DOHH2 (cell line): ENCODE measurements around the gene ERI2.
"Not testable (repeated sequence)": the region's sequence is repeated elsewhere in the genome, so short reads cannot be mapped to it uniquely, and the experiment has no call there.

ENCODE experiments used
- H3F3A ChIP-seq: fragments of 200-600 bp; sonication (generic), shearing (Covaris generic); 2 replicates; pipeline ENCODE4 v1.6.0; 2016; ENCODE audit warnings: antibody characterized with exemption, mild to moderate bottlenecking; ENCODE audit not compliant: control insufficient read depth, insufficient read depth
- H3K27ac ChIP-seq: fragments of 200-600 bp; sonication (generic); 2 replicates; pipeline ENCODE4 v1.5.1; 2014; ENCODE audit warnings: low read depth, mild to moderate bottlenecking, low read length, moderate library complexity
- H3K27me3 ChIP-seq: fragments of 200-600 bp; sonication (generic); 2 replicates; pipeline ENCODE4 v1.6.1; 2014; ENCODE audit warnings: mild to moderate bottlenecking, low read length, mixed read lengths; ENCODE audit not compliant: control insufficient read depth
- H3K36me3 ChIP-seq: fragments of 200-600 bp; sonication (generic); 2 replicates; pipeline ENCODE4 v1.6.1; 2014; ENCODE audit warnings: mild to moderate bottlenecking, low read length, moderate library complexity, mixed read lengths; ENCODE audit not compliant: control insufficient read depth
- H3K4me1 ChIP-seq: fragments of 200-600 bp; sonication (generic); 2 replicates; pipeline ENCODE4 v1.6.1; 2014; ENCODE audit warnings: mild to moderate bottlenecking, low read length, mixed read lengths; ENCODE audit not compliant: control insufficient read depth
- H3K4me2 ChIP-seq: fragments of 200-600 bp; sonication (generic); 2 replicates; pipeline ENCODE4 v1.6.0; 2014; ENCODE audit warnings: mild to moderate bottlenecking, low read length, moderate library complexity
- H3K4me3 ChIP-seq: fragments of 200-600 bp; sonication (generic); 2 replicates; pipeline ENCODE4 v1.5.1; 2014; ENCODE audit warnings: mild to moderate bottlenecking, low read length, mixed read lengths
- H3K79me2 ChIP-seq: fragments of 200-600 bp; sonication (generic); 2 replicates; pipeline ENCODE4 v1.6.1; 2014; ENCODE audit warnings: mild to moderate bottlenecking, low read length, mixed read lengths; ENCODE audit not compliant: control insufficient read depth
- H3K9me2 ChIP-seq: fragments of 200-600 bp; sonication (generic); replicated peaks from 2 replicates; pipeline ENCODE4 v1.6.1; 2014; ENCODE audit warnings: mild to moderate bottlenecking, low read length, mixed read lengths; ENCODE audit not compliant: control insufficient read depth
- H3K9me3 ChIP-seq: fragments of 200-600 bp; sonication (generic); 2 replicates; pipeline ENCODE4 v1.6.1; 2014; ENCODE audit warnings: antibody characterized with exemption, low read length, mixed read lengths; ENCODE audit not compliant: control insufficient read depth, insufficient read depth
- H4K20me1 ChIP-seq: fragments of 200-600 bp; sonication (generic); 2 replicates; pipeline ENCODE4 v1.6.0; 2014; ENCODE audit warnings: low read depth, mild to moderate bottlenecking, antibody characterized with exemption, low read length, moderate library complexity; ENCODE audit not compliant: control insufficient read depth, insufficient read depth
- EZH2phosphoT487 ChIP-seq: fragments of 200-600 bp; sonication (generic); IDR thresholded peaks from 2 replicates; pipeline ENCODE4 v1.6.1; 2017; ENCODE audit warnings: borderline replicate concordance, mild to moderate bottlenecking, antibody characterized with exemption, low read length, moderate library complexity, mixed read lengths
- TF ChIP-seq, protein P1 (sequence below): fragments of 200-600 bp; sonication (generic); IDR thresholded peaks from one replicate; pipeline ENCODE4 v1.5.1; 2014; ENCODE audit warnings: antibody characterized with exemption, mild to moderate bottlenecking, low read depth, low read length; ENCODE audit not compliant: poor library complexity, severe bottlenecking

The ERI2 gene

DNA sequence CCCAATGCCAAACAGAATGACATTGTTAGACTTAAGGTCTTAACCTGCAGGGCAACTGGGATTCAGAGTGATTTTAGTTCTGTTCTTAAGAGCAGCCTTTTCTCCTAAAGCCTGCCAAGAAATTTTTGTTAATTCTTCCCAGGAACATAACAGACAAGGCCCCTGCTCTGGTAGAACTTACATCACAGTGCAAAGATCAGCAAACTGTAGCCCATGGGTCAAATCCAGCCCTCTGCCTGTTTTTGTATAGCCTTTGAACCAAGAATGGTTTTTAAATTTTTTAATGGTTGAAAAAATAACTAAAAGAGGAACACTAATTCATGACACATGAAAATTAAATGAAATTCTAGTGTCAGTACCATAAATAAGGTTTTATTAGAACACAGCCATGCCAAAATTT is 38.7 kb downstream of the ERI2 start:
- H3K27ac ChIP-seq = no peak overlapping the region
- peaks cover 7% of the 10 kb centered on the region; the same call in 1 of the 2 replicates for H3K9me3 ChIP-seq
- no peaks in the 10 kb centered on the region for H3K79me2 ChIP-seq
- H3K36me3 ChIP-seq = no peaks in the 10 kb centered on the region
- H3K4me2 ChIP-seq = no peak overlapping the region
- H4K20me1 ChIP-seq = no peaks in the 10 kb centered on the region
- no peak for TF ChIP-seq EZH2phosphoT487
- TF ChIP-seq, protein P1, sequence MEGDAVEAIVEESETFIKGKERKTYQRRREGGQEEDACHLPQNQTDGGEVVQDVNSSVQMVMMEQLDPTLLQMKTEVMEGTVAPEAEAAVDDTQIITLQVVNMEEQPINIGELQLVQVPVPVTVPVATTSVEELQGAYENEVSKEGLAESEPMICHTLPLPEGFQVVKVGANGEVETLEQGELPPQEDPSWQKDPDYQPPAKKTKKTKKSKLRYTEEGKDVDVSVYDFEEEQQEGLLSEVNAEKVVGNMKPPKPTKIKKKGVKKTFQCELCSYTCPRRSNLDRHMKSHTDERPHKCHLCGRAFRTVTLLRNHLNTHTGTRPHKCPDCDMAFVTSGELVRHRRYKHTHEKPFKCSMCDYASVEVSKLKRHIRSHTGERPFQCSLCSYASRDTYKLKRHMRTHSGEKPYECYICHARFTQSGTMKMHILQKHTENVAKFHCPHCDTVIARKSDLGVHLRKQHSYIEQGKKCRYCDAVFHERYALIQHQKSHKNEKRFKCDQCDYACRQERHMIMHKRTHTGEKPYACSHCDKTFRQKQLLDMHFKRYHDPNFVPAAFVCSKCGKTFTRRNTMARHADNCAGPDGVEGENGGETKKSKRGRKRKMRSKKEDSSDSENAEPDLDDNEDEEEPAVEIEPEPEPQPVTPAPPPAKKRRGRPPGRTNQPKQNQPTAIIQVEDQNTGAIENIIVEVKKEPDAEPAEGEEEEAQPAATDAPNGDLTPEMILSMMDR = no peak
- H3K4me1 ChIP-seq = peaks cover 13% of the 10 kb centered on the region
- 0 out of 2 replicates have a peak, but pooled peaks cover 3% of the 10 kb centered on the region for H3K27me3 ChIP-seq
- H3K9me2 ChIP-seq = no peaks in the 10 kb centered on the region
- H3K4me3 ChIP-seq = no peak overlapping the region
- H3F3A ChIP-seq = no peaks in the 10 kb centered on the region

DNA sequence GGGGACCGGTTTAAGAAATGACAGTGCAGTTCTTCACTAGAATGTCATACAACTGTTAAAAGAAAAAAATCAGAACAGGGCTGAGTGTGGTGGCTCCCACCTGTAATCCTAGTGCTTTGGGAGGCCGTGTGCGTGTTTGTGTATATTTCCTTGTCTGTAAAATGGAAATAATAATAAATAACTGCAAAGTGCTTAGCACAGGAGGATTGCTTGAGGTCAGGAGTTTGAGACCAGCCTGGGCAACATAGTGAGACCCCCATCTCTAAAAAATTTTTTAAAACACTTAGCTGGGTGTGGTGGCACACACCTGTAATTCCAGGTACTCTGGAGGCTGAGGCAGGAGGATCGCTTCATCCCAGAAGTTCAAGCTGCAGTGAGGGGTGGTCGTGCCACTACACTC is 40.0 kb downstream of the ERI2 start:
- Histone ChIP-seq H3K4me2 (no peak overlapping the region), H4K20me1 (no peaks in the 10 kb centered on the region), H3K27ac (no peak overlapping the region), H3K79me2 (no peaks in the 10 kb centered on the region), H3K4me1 (peaks cover 13% of the 10 kb centered on the region), H3K27me3 (0 out of 2 replicates have a peak, but pooled peaks cover 3% of the 10 kb centered on the region), H3K9me3 (peaks cover 10% of the 10 kb centered on the region), H3K36me3 (no peaks in the 10 kb centered on the region), H3K9me2 (no peaks in the 10 kb centered on the region), H3K4me3 (no peak overlapping the region), H3F3A (no peaks in the 10 kb centered on the region)
- no peak for TF ChIP-seq EZH2phosphoT487
- TF ChIP-seq, protein P1 = no peak

DNA sequence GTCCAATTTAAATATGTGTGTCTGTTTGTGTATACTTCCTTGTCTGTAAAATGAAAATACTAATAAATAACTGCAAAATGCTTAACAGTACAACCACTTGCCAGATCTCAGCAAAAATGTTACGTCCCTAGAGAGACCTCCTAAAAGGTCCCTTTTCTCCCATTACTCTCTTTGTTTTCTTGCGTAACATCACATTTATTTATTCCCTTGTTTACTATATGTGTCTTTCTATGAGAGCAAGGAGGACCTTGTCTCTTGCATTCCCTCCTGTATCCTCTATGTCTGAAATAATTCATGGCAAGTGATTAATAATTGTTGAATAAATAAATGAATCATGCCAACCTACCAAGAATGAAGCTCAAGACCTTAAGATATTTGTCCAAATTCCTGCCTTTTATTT is 40.5 kb downstream of the ERI2 start:
- H3F3A ChIP-seq = no peaks in the 10 kb centered on the region
- no peak overlapping the region for H3K4me2 ChIP-seq
- no peaks in the 10 kb centered on the region for H3K36me3 ChIP-seq
- no peaks in the 10 kb centered on the region for H3K9me2 ChIP-seq
- H3K27ac ChIP-seq = no peak overlapping the region
- H3K9me3 ChIP-seq = peaks cover 10% of the 10 kb centered on the region
- no peaks in the 10 kb centered on the region for H3K79me2 ChIP-seq
- TF ChIP-seq, protein P1 = no peak
- TF ChIP-seq EZH2phosphoT487 = no peak
- no peak overlapping the region for H3K4me3 ChIP-seq
- H3K4me1 ChIP-seq = peaks cover 13% of the 10 kb centered on the region
- H4K20me1 ChIP-seq = no peaks in the 10 kb centered on the region
- H3K27me3 ChIP-seq = 0 out of 2 replicates have a peak, but pooled peaks cover 3% of the 10 kb centered on the region

DNA sequence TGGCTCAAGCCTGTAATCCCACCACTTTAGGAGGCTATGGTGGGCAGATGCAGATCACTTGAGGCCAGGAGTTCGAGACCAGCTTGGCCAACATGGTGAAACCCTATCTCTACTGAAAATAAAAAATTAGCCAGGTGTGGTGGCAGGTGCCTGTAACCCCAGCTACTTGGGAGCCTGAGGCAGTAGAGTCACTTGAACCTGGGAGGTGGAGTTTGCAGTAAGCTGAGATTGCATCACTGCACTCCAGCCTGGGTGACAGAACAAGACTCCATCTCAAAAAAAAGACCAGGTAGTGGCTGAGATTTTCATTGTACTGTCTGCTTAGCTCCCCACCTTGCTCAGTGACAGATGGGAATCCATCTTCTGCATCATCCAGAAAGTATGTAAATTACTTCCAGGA is 41.8 kb downstream of the ERI2 start:
- not testable (repeated sequence) for H3K9me2 ChIP-seq, H3K4me3 ChIP-seq, H3K27me3 ChIP-seq, H3F3A ChIP-seq, H3K79me2 ChIP-seq, H3K36me3 ChIP-seq, H4K20me1 ChIP-seq, H3K27ac ChIP-seq, H3K4me2 ChIP-seq
- peaks cover 13% of the 10 kb centered on the region for H3K4me1 ChIP-seq
- peaks cover 10% of the 10 kb centered on the region for H3K9me3 ChIP-seq
